ENCODE measurements around the gene SULT1A2.
"Not testable (repeated sequence)": the region's sequence is repeated elsewhere in the genome, so short reads cannot be mapped to it uniquely, and the experiment has no call there.

The SULT1A2 gene

DNA sequence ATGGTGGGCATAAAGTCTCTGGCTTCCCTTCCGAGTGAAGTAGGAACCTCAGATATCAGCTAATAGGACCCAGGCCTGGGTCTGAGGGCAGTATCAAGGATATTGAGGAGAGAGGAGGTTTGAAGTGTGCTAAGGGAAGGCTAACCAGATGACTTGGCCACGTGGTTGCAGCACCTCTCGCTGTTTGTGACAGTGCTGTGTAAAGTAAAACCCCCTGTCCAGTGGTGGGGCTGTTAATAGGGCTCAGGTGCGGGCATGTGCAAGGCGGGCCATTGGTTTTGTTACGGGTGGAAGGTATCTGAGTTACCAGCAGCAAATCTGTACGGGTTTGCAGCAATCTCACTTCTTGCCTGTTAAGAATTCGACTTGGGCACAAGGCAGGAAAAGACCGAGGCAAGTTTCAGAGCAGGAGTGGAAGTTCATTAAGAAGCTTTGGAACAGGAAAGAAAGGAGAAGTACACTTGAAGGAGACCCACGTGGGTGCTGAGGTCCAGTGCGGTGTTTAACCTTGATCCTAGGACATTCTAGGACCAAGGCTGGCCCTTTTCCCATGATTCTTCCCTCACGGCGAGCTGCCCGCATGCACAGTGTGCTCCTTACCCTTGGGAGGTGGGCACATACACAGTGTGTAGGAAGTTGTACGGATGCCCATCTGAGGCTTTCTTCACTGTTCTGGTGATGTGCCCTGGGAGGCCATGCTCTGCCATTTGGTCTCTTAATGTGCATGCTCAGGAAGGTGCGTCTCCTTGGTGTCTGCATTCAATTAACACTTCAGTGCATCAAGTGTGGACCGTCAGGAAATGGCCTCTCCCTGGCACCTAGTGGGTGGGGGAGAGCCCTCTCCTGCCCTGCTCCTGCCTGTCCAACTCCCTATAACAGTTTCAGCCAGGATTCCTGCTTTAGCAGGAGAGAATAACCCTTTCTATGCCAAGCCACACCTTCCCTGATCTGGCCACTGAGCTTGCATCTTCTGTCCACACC, 22.8 kb downstream of the SULT1A2 start:
- H3K4me3 ChIP-seq (ENCODE audit: low read length), result no peak overlapping the region
- H3K4me1 ChIP-seq (ENCODE audit: control insufficient read depth, insufficient read depth, low read length), result peaks cover 13% of the 10 kb centered on the region
- H3K27ac ChIP-seq (ENCODE audit: low read depth, low read length), result no peak overlapping the region
- no peaks in the 10 kb centered on the region for H3K27me3 ChIP-seq (ENCODE audit: control insufficient read depth, insufficient read depth, low read length)
- no peak overlapping the region for H3K9ac ChIP-seq (ENCODE audit: low read length)
- no peaks in the 10 kb centered on the region for H3K36me3 ChIP-seq (ENCODE audit: control insufficient read depth, insufficient read depth, low read length)

DNA sequence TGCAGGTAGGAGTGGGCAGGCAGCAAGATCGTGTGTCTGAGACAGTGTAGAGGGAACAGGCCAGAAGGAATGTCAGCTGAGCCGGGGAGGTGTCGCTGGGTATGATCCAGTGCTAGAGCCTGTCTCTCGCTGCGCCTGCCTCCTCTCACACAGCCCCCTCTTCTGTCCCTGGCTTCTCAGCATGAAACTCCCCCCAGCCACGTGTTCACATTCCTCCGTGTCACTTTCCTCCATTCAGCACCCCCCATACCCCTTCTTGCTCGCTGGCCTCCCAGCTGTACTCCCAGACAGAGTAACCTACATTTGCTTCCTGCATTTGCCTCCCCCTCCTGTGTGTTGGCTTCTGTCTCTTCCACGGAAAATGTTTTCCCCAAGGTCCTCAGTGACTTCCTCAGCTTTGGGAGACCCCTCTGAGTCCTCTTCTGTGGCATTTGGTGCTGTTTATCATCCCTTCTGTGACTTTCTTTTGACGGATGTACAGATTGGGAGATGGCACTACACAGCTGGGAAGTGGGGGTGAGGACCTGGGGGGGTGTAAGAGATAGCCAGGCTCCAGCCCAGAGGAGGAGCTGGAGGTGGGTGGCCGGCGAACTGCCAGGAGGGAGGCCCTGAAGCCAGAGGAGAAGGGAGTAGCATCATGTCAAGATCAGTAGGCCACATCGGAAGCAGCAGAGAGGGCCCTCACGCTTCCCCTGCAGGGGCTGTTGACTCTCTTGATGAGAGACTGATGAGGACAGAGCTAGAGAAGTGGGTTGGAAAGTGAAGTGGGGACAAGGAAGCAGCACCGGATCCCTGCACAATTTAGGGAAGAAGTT, 23.9 kb downstream of the SULT1A2 start:
- Histone ChIP-seq H3K9ac (ENCODE audit: low read length) (no peak overlapping the region), H3K27ac (ENCODE audit: low read depth, low read length) (peak overlapping the region; percentile 10), H3K4me1 (ENCODE audit: control insufficient read depth, insufficient read depth, low read length) (peaks cover 13% of the 10 kb centered on the region), H3K4me3 (ENCODE audit: low read length) (no peak overlapping the region), H3K36me3 (ENCODE audit: control insufficient read depth, insufficient read depth, low read length) (no peaks in the 10 kb centered on the region), H3K27me3 (ENCODE audit: control insufficient read depth, insufficient read depth, low read length) (no peaks in the 10 kb centered on the region)

DNA sequence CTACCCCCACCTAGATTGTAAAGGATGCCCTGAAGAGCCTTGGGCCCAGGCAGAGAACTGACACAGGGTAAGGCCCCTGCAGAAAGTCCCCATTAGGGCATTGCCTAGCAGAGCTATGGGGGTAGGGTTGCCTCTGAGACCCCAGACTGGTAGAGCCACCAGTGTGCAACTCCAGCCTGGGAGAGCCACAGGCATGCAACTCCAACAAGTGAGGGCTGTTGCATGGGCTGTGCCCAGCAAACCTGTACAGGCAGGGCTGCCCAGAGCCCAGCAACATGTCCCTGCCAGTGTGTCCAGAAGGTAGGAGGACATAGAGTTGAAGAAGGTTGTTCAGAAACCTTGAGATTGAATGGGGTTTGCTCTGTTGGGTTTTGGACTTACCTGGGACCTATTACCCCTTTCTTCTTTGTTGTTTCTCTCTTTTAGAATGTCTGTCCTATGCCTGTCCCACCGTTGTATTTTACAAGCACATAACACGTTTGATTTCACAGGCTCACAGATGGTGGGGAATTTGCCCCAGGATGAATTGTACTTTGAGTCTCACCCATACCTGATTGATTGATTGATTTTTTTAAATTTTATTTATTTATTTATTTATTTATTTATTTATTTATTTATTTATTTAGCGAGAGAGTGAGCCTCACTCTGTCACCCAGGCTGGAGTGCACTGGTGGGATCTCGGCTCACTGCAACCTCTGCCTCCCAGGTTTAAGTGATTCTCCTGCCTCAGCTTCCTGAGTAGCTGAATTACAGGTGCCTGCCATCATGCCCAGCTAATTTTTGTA, 26.7 kb downstream of the SULT1A2 start:
- H3K9ac ChIP-seq (ENCODE audit: low read length), result no peak overlapping the region

DNA sequence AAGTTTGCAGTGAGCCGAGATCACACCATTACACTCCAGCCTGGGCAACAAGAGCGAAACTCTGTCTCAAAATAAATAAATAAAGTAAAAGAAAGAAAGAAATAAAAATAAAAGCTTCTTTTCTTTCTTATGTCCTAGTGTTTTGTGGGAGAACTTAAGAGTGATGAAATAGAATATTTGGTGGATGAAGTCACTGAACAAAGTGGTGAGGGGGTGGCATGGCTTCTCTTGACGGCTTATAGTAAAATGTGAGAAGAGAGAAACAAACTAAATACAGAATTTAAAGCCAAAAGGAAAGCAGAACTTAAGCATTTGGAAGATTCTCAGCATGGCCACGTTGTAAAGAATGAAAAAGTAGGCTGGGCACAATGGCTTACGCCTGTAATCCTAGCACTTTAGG, 27.8 kb downstream of the SULT1A2 start:
- no peak overlapping the region for H3K27ac ChIP-seq (ENCODE audit: low read depth, low read length)
- H3K4me1 ChIP-seq (ENCODE audit: control insufficient read depth, insufficient read depth, low read length), result peaks cover 13% of the 10 kb centered on the region
- no peaks in the 10 kb centered on the region for H3K27me3 ChIP-seq (ENCODE audit: control insufficient read depth, insufficient read depth, low read length)
- H3K36me3 ChIP-seq (ENCODE audit: control insufficient read depth, insufficient read depth, low read length), result no peaks in the 10 kb centered on the region
- no peak overlapping the region for H3K4me3 ChIP-seq (ENCODE audit: low read length)
- no peak overlapping the region for H3K9ac ChIP-seq (ENCODE audit: low read length)

More for the DNA sequence above, 26.7 kb downstream of the SULT1A2 start:
- Histone ChIP-seq H3K36me3 (ENCODE audit: control insufficient read depth, insufficient read depth, low read length) (no peaks in the 10 kb centered on the region), H3K27ac (ENCODE audit: low read depth, low read length) (no peak overlapping the region), H3K27me3 (ENCODE audit: control insufficient read depth, insufficient read depth, low read length) (no peaks in the 10 kb centered on the region), H3K4me1 (ENCODE audit: control insufficient read depth, insufficient read depth, low read length) (peaks cover 13% of the 10 kb centered on the region), H3K4me3 (ENCODE audit: low read length) (no peak overlapping the region)

DNA sequence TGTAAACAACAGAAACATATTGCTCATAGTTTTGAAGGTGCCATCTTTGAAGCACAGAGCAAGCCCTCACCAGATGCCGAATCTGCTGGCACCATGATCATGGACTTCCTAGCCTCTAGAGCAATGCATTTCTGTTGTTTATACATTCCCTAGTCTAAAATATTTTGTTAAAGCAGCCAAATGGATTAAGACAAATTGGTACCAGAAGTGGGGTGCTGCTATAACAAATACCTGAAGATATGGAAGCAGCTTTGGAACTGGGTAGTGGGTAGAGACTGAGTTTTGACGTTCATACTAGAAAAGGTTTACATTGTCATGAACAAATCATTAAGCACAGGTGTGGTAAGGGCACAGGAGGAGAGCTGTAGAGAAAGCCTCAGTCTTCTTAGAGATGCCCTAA, 29.6 kb downstream of the SULT1A2 start:
- Histone ChIP-seq H3K9ac (ENCODE audit: low read length) (no peak overlapping the region), H3K27me3 (ENCODE audit: control insufficient read depth, insufficient read depth, low read length) (no peaks in the 10 kb centered on the region), H3K4me3 (ENCODE audit: low read length) (no peak overlapping the region), H3K27ac (ENCODE audit: low read depth, low read length) (no peak overlapping the region), H3K36me3 (ENCODE audit: control insufficient read depth, insufficient read depth, low read length) (no peaks in the 10 kb centered on the region), H3K4me1 (ENCODE audit: control insufficient read depth, insufficient read depth, low read length) (peaks cover under 1% of the 10 kb centered on the region)

DNA sequence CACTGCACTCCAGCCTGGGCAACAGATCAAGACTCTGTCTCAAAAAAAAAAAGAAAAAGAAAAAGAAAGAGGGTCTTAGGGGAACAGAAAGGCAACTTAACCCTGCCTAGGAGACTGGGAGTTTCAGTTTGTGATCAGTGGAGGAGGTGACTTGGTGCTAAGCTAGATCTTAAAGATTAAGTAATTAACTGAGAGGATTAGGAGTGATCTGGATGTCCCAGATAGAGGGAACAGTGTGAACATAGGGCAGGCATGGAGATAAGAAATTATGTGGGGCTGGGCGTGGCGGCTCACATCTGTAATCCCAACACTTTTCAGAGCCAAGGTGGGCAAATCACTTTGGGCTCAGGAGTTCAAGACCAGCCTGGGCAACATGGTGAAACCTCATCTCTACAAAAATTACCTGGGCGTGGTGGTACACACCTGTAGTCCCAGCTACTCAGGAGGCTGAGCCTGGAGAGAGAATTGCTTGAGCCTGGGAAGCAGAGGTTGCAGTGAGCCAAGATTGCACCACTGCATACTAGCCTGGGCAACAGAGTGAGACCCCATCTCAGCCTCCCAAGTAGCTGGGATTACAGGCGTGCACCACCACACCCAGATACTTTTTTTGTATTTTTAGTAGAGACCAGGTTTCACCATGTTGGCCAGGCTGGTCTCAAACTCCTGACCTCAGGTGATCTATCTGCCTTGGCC, 30.5 kb downstream of the SULT1A2 start:
- H3K9ac ChIP-seq (ENCODE audit: low read length), result not testable (repeated sequence)

DNA sequence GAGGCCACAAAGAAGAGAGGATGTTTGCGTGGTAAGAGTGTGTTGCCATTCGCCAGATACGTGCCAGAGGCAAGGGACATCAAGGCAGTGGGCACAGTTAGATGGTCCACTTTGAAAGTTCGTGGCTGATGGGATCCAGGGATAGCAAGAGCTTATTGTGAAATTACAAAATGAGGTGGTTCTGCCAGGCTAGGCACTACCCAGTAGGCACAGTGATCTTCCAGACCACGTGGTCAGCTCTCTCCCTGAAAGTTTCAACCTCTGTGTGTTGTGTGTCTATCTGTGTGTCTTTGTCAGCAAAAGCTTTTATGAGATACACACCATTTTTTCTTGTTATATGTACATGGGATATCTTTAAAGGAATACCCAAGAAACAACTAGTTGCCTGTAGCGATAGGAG, 33.6 kb downstream of the SULT1A2 start:
- no peak overlapping the region for H3K27ac ChIP-seq (ENCODE audit: low read depth, low read length)
- H3K4me3 ChIP-seq (ENCODE audit: low read length), result no peak overlapping the region
- H3K36me3 ChIP-seq (ENCODE audit: control insufficient read depth, insufficient read depth, low read length), result no peaks in the 10 kb centered on the region
- no peak overlapping the region for H3K9ac ChIP-seq (ENCODE audit: low read length)
- H3K4me1 ChIP-seq (ENCODE audit: control insufficient read depth, insufficient read depth, low read length), result no peaks in the 10 kb centered on the region
- no peaks in the 10 kb centered on the region for H3K27me3 ChIP-seq (ENCODE audit: control insufficient read depth, insufficient read depth, low read length)

More for the DNA sequence above, 30.5 kb downstream of the SULT1A2 start:
- not testable (repeated sequence) for H3K27me3 ChIP-seq (ENCODE audit: control insufficient read depth, insufficient read depth, low read length); H3K27ac ChIP-seq (ENCODE audit: low read depth, low read length); H3K36me3 ChIP-seq (ENCODE audit: control insufficient read depth, insufficient read depth, low read length); H3K4me3 ChIP-seq (ENCODE audit: low read length); H3K4me1 ChIP-seq (ENCODE audit: control insufficient read depth, insufficient read depth, low read length)

DNA sequence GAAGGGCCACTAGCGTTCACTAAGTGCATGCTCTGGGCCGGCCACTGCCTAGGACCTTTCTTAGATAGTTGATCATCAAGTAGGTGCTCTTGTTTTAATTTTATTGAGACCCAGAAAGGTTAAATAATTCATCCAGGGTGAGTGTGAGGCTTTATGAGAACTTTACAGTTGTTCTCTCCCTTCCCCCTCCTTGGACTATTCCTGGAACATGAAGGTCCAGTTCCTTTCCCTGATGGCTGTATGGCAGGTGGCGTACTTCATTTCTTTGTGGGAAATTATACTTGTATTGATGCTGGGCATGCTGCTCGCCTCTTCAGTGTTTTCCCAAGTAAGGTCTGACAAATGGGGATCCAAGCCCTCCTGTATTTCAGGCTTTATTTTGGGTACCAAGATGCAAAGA, 34.7 kb downstream of the SULT1A2 start:
- Histone ChIP-seq H3K27ac (ENCODE audit: low read depth, low read length) (no peak overlapping the region), H3K9ac (ENCODE audit: low read length) (no peak overlapping the region), H3K36me3 (ENCODE audit: control insufficient read depth, insufficient read depth, low read length) (no peaks in the 10 kb centered on the region), H3K4me3 (ENCODE audit: low read length) (no peak overlapping the region), H3K27me3 (ENCODE audit: control insufficient read depth, insufficient read depth, low read length) (no peaks in the 10 kb centered on the region), H3K4me1 (ENCODE audit: control insufficient read depth, insufficient read depth, low read length) (no peaks in the 10 kb centered on the region)

DNA sequence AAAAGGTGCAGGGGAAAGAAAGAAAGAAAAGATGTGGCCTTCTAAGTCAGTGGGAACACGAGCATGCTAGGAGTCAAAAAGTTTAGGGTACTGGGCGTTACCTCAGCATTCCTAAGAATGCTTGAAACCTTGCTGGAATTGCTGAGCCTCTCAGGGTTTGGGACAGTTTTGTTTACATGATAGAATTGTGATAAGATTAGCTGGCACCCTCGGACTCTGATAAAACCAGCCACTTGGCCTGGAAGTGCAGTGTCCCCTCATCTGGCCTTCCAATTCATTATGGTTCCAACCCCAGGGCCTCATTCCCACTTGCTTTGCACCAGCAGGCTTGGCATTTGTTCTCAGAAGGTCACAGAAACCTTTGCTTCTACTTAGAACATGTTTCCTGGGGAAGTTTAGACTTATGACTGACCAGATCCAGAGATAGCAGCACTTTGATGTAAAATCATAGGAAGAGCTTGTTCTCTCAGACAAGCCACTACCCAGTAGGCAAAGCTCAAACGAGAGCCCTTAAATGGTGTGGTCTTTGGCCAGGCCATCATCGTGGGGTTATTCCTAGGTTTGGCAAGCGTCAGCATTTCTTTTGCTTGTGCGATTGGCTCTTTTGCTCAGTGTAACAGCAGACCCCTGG, 35.2 kb downstream of the SULT1A2 start:
- Histone ChIP-seq H3K9ac (ENCODE audit: low read length) (no peak overlapping the region), H3K4me1 (ENCODE audit: control insufficient read depth, insufficient read depth, low read length) (no peaks in the 10 kb centered on the region), H3K36me3 (ENCODE audit: control insufficient read depth, insufficient read depth, low read length) (no peaks in the 10 kb centered on the region), H3K27ac (ENCODE audit: low read depth, low read length) (no peak overlapping the region), H3K4me3 (ENCODE audit: low read length) (no peak overlapping the region), H3K27me3 (ENCODE audit: control insufficient read depth, insufficient read depth, low read length) (no peaks in the 10 kb centered on the region)

DNA sequence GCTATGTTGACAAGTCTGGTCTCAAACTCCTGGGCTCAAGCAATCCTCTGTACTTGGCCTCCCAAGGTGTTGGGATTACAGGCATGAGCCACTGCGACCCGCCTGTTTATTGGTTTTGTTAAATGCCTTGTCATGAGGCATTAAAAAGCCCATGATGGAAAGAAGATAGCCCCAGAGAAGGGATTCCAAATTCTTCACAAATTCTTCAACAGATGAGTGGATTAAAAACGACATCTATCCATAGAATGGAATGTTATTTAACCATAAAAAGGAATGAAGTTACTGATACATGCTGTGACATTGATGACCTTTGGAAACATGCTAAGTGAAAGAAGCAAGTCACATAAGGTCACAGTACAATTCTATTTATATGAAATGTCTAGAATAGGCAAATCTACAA, 38.4 kb downstream of the SULT1A2 start:
- Histone ChIP-seq H3K36me3 (ENCODE audit: control insufficient read depth, insufficient read depth, low read length) (no peaks in the 10 kb centered on the region), H3K27ac (ENCODE audit: low read depth, low read length) (no peak overlapping the region), H3K27me3 (ENCODE audit: control insufficient read depth, insufficient read depth, low read length) (no peaks in the 10 kb centered on the region), H3K9ac (ENCODE audit: low read length) (no peak overlapping the region), H3K4me1 (ENCODE audit: control insufficient read depth, insufficient read depth, low read length) (peaks cover 6% of the 10 kb centered on the region), H3K4me3 (ENCODE audit: low read length) (no peak overlapping the region)

DNA sequence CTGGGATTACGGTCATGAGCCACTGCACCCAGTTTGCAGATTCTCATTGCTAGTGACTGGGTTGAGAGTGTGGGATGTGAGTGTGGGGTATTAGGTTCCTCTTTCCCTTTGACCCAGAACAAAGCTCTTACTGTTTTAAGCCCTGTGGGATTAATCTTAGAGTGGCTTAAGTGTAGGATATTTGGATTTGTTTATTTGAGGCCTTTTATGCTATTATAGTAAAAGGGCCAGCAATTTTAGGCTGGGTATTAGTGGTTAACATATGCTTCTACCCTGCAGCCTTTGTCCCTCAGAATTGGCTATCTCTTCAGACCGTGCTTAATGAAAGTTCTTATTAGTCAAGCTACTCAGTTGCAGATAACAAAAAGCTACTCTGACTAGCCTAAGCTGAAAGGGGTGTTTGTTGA, 39.9 kb downstream of the SULT1A2 start:
- H3K4me3 ChIP-seq (ENCODE audit: low read length), result no peak overlapping the region
- no peak overlapping the region for H3K9ac ChIP-seq (ENCODE audit: low read length)
- H3K4me1 ChIP-seq (ENCODE audit: control insufficient read depth, insufficient read depth, low read length), result peaks cover 6% of the 10 kb centered on the region
- H3K27me3 ChIP-seq (ENCODE audit: control insufficient read depth, insufficient read depth, low read length), result no peaks in the 10 kb centered on the region
- no peaks in the 10 kb centered on the region for H3K36me3 ChIP-seq (ENCODE audit: control insufficient read depth, insufficient read depth, low read length)
- H3K27ac ChIP-seq (ENCODE audit: low read depth, low read length), result no peak overlapping the region
